ENCODE measurements around the gene SF3B2.

The SF3B2 gene

GRCh38 chr11:66050581-66051231 is 1.5 kb upstream of the SF3B2 start:
- DNase-seq: no peak

- DNase-seq: no peak
Observed at GRCh38 chr11:66051371-66051765, 796 bp upstream of the SF3B2 start.

GRCh38 chr11:66052664-66052982 is 459 bp downstream of the SF3B2 start:
- no peak for DNase-seq

- no peak for DNase-seq
Observed at GRCh38 chr11:66055021-66055420, 2.9 kb downstream of the SF3B2 start.

- DNase-seq: no peak
Observed at GRCh38 chr11:66056501-66056900, 4.3 kb downstream of the SF3B2 start.

DNA sequence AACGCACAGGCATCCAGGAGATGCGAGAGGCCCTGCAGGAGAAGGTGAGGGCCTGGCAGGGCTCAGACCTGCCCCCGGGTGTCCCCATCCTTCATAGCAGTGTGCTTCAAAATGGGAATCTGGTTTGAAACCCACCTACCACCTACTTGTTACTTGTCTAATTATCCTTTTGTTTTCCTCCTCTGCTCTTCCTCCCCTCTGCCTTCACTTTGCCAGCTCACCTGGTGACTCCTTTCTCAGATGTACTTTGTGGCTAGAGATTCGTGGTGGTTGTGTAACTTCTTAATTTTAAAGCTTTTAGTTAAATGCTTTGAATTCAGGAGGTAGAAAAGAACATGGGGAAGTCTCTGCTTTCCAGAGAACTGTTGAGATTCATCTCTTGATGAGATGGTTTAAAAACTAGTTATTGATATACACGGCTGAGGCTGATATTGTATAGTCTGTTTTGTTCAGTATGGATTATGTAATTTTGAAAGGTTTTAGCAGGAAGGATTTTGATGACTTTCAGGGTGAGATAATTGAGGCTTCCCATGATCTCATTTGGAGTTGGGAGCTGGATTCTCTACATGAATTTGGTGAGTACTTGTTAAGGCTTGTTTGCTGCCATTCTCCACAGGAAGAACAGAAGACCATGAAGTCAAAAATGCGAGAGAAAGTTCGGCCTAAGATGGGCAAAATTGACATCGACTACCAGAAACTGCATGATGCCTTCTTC is 8.0 kb downstream of the SF3B2 start:
- DNase-seq: no peak

DNA sequence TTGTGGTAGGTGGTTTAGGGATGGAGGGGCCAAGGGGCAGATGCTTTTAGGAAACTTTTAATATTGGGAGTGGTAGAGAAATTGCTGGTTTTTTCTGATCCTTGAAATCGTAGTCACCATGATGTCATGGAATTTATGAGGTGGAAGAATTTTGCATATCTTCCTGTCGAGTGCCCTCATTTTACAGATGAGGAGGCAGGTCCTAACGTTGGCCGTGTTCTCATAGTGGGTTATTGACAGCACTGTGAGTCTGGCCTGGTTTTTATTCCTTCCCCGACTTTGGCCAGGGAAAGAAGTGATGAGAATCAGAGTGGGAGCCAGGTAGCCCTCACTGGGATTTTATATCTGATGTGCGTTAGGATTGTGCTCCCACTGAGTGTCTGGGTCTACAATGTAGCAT is 9.1 kb downstream of the SF3B2 start:
- no peak for DNase-seq

DNA sequence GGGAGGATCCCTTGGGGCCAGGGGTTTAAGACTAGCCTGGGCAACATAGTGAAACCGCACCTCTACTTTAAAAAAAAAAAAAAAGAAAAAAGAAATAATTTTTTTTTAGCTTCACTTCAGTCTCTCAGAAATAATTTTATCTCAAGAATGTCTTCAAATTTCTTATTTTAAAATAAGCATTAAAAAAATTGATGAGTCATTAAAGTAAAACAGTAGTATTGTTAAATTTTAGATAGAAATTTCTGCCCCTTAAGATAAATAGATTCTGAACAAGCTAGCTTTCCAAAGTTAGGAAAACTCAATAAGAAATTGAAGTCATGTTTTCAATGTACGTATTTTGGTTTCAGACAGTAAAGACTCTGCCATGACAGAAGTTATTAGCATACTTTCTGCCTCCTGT is 10.2 kb downstream of the SF3B2 start:
- DNase-seq: no peak

- no peak for DNase-seq
Observed at GRCh38 chr11:66063900-66064299, 11.7 kb downstream of the SF3B2 start.

DNA sequence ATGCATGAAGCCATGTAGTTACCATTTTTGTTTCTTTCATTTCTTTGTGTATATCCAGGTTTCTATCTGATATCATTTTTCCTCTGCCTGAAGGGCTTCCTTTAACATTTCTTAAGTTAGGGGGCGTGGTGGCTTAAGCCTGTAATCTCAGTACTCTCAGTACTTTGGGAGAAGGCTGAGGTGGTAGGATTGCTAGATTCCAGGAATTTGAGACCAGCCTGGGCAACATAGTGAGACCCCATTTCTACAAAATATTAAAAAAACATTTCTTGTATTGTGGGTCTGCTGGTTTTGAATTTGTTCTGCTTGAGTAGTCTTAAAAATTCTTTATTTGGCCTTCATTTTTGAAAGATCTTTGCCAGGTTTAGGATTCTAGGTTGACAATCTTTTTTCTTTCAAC is 12.4 kb downstream of the SF3B2 start:
- DNase-seq: no peak

- DNase-seq: no peak
Observed at GRCh38 chr11:66066751-66067150, 14.6 kb downstream of the SF3B2 start.

- no peak for DNase-seq
Observed at GRCh38 chr11:66067640-66068039, 15.5 kb downstream of the SF3B2 start.

DNA sequence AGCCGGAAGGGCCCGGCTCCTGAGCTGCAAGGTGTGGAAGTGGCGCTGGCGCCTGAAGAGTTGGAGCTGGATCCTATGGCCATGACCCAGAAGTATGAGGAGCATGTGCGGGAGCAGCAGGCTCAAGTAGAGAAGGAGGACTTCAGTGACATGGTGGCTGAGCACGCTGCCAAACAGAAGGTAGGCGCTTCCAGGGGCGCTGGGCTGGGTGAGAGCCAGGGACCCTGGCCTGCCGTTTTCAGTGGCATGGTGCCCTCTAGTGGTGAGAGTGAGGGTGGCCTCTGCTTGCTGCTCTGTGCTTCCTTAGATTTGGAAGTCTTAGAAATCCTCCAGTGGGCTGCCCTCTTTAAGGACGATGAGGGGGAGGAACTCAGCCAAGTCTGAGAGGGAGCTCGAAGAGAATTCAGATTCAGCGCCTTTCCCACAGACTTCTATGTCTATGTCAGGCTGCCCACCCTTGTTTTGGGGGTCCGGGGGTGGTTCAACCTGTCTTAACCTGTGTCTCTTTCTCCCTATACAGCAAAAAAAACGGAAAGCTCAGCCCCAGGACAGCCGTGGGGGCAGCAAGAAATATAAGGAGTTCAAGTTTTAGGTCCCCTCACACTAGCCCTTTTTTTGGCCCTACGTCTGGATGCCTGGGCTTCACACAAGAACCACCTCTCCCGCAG is 16.1 kb downstream of the SF3B2 start:
- DNase-seq: peak; percentile 40 to 79 (median 68)

- peak; percentile 17 to 61 (median 47) for DNase-seq
Observed at GRCh38 chr11:66068923-66069714, 17.0 kb downstream of the SF3B2 start.

DNA sequence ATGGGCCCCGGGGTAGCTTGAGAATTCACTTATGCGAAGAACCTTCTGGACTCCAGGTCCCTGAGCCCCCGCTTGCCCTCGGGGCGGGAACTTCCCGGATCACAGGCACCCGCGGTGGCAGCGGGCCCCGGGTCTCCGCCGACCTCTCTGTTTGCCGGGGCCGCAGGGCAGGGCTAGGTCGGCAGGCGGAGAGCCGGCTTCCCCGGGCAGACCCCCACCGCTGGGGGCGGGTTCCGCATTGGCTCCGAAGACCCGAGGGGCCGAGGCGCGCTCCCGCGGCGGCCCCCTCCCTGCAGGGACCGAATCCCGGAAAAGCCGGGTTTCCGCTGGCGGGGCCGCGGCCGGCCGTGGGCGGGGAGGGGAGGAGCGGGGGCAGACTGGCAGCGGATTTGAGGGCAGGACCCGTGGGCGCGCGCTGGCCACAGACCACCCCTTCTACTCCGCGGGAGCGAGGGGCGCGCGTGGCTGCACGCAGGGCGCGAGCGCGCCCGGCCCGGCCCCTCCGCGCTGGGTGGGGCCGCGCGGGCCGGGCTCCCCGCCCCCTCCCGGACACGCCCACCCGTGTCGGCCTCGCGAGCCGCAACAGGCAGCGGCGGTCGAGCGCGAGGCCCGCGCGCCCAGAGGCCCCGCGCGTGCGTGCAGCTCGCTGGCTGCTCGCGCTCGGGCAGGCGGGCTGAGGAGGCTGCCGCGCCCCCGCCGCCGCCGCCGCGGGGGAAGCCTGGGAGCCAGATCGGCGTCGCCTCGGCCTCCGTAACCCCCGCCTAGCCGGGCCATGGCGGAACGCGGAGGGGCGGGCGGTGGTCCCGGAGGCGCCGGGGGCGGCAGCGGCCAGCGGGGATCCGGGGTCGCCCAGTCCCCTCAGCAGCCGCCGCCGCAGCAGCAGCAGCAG is 17.8 kb downstream of the SF3B2 start, which contains the start of gene PACS1:
PACS1 (plus strand) TSS at position 558 of the 889 bp plus-strand sequence; CDS start at position 773, 215 bp downstream.
- peak; percentile 65 to 83 (median 76) for DNase-seq

- peak in 4 of 6 experiments; percentile 20 to 46 (median 27) for DNase-seq
Observed at GRCh38 chr11:66070604-66071380, 18.6 kb downstream of the SF3B2 start.

GRCh38 chr11:66071381-66071801 is 19.2 kb downstream of the SF3B2 start:
- DNase-seq: peak in 3 of 6 experiments; percentile 25 to 55 (median 35)

DNA sequence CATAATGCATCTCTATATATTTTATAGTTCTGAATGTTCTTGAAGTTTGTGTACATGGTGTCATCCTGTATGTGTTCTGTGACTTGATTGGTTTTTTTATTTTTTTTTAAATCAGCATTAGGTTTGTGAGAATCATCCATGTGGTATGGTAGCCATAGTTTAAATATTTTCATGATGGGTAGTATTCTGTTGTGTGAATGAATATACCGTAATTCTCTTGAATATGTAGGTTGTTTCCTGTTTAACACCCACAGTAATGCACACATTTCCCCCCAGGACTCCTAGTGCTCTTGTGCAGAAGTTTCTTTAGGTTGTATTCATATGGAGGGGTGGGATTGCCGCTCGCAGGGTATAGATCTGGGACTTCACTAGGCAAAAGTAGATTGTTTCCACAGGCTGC is 19.9 kb downstream of the SF3B2 start:
- no peak for DNase-seq

DNA sequence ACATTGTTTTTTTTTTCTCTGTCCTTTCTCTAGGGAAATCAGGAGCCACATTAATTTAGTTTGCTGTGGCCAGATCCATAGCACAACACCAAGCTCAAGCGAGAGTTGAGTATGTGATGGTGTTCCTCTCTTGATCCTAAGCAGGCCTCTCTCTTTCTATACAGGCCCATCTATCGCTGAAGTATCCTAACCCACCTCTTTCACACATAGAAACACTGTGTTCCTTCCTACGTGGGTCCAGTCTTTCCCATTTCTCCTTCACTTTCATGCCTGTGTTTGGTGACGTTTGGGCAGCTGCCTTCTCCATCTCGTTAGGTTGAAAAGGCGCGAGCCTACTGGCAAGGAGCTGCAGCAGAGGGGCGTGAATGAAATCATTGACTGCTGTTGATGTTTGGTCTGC is 20.4 kb downstream of the SF3B2 start:
- no peak for DNase-seq

DNA sequence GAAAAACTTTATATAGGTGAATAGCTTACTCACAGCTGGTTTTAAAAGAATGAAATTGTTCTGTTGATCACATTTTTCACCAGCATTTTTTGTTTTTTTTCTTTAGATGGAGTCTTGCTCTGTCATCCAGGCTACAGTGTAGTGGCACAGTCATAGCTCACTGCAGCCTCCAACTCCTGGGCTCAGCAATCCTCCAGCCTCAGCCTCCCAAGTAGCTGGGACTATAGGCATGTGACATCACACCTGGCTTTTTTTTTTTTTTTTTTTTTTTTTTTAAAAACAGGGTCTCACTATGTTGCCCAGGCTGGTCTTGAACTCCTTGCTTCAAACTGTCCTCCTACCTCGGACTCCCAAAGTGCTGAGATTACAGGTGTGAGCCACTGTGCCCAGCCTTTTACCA is 21.5 kb downstream of the SF3B2 start:
- no peak for DNase-seq

- DNase-seq: no peak
Observed at GRCh38 chr11:66075273-66075672, 23.1 kb downstream of the SF3B2 start.

All from stimulated activated naive CD4-positive, alpha-beta T cell (primary cell).